Endothelial cell of umbilical vein (primary cell): ENCODE measurements around the gene BABAM2. TPM values are rescaled to one million over a fixed set of nuclear protein-coding genes. Genes with fewer than 3 reads are reported as not detected.

ENCODE experiments used
- BruUV-seq: library from RNA; stranded (reverse); fragments of 400-500 nt; replicated peaks from 2 replicates; lab custom pipeline; 2021; lab: Mats Ljungman, UMichigan
- CTCF ChIA-PET: fragments of 300-600, 350-600 bp; sonication (Branson Sonifier 250); formaldehyde crosslinking; loops from one replicate; lab custom pipeline; 2021; ENCODE audit warnings: antibody characterized with exemption, inconsistent platforms; lab: Charles Lee
- POLR2A ChIA-PET: fragments of 300-600, 350-600 bp; sonication (Branson Sonifier 250); formaldehyde crosslinking; loops from one replicate; lab custom pipeline; 2021; ENCODE audit warnings: antibody characterized with exemption, inconsistent platforms; lab: Charles Lee
- DNase-seq: peaks from one replicate; pipeline ENCODE4 v3.0.0-alpha.2; 2011; ENCODE audit warnings: low read depth, low spot score
- FAIRE-seq: peaks from 2 replicates; lab custom pipeline; 2011; peaks lifted over from hg19 to GRCh38; lab: Jason Lieb, UNC
- H2AFZ ChIP-seq: 2 replicates; pipeline ENCODE4 v1.6.0; 2012; ENCODE audit warnings: low read depth, low read length, control low read depth, inconsistent platforms
- H3K27ac ChIP-seq: 2 replicates; pipeline ENCODE4 v1.5.1; 2011; ENCODE audit warnings: low read depth, mild to moderate bottlenecking, control low read depth, low read length, moderate library complexity; ENCODE audit not compliant: insufficient read depth
- H3K27me3 ChIP-seq, 2 experiments: 2 replicates each; pipeline versions ENCODE4 v1.6.0 to v1.6.1; 2011; ENCODE audit warnings: low read length in 2 of 2, mixed read lengths in 1 of 2; ENCODE audit not compliant: control insufficient read depth in 2 of 2, insufficient read depth in 2 of 2
- H3K36me3 ChIP-seq, 2 experiments: 2 replicates in 1 of 2; 3 replicates in 1 of 2; pipeline ENCODE4 v1.5.1; 2011; ENCODE audit warnings: low read length in 2 of 2, mild to moderate bottlenecking in 1 of 2, moderate library complexity in 1 of 2; ENCODE audit not compliant: control insufficient read depth in 2 of 2, insufficient read depth in 2 of 2; ENCODE audit errors: extremely low read depth in 1 of 2
- H3K4me1 ChIP-seq: 3 replicates; pipeline ENCODE4 v1.5.1; 2011; ENCODE audit warnings: mild to moderate bottlenecking, low read length; ENCODE audit not compliant: control insufficient read depth, insufficient read depth; ENCODE audit errors: extremely low read depth
- H3K4me2 ChIP-seq: 2 replicates; pipeline ENCODE4 v1.6.1; 2011; ENCODE audit warnings: low read length, control low read depth, mixed read lengths; ENCODE audit not compliant: insufficient read depth
- H3K4me3 ChIP-seq, 3 experiments: fragments of 200-600 bp in 1 of 3; sonication (generic), shearing (Covaris generic) in 1 of 3; replicated peaks in 1 of 3; 2 replicates each; pipeline ENCODE4 v1.5.1; 2011 to 2016; ENCODE audit warnings: control low read depth in 3 of 3, low read length in 3 of 3, mild to moderate bottlenecking in 2 of 3, inconsistent platforms in 1 of 3, low read depth in 1 of 3, moderate library complexity in 1 of 3; ENCODE audit not compliant: insufficient read depth in 1 of 3
- H3K79me2 ChIP-seq: 2 replicates; pipeline ENCODE4 v1.6.0; 2012; ENCODE audit warnings: low read length, inconsistent platforms; ENCODE audit not compliant: control insufficient read depth, insufficient read depth
- H3K9ac ChIP-seq: replicated peaks from 2 replicates; pipeline ENCODE3; 2011; ENCODE audit warnings: low read length, control low read depth; ENCODE audit not compliant: insufficient read depth; ENCODE audit errors: extremely low read depth
- H3K9me1 ChIP-seq: replicated peaks from 3 replicates; pipeline ENCODE4 v1.6.0; 2011; ENCODE audit warnings: mild to moderate bottlenecking, low read length; ENCODE audit not compliant: control insufficient read depth, insufficient read depth; ENCODE audit errors: extremely low read depth
- H3K9me3 ChIP-seq: replicated peaks from 2 replicates; pipeline ENCODE4 v1.5.1; 2012; ENCODE audit warnings: low read length, inconsistent platforms; ENCODE audit not compliant: control insufficient read depth, insufficient read depth
- H4K20me1 ChIP-seq: replicated peaks from 2 replicates; pipeline ENCODE3; 2011; ENCODE audit warnings: mild to moderate bottlenecking, low read length; ENCODE audit not compliant: control insufficient read depth, insufficient read depth; ENCODE audit errors: extremely low read depth
- EZH2 ChIP-seq: IDR thresholded peaks from 2 replicates; pipeline ENCODE4 v1.6.1; 2012; ENCODE audit warnings: borderline replicate concordance, low read depth, mild to moderate bottlenecking, moderate library complexity, low read length, inconsistent platforms; ENCODE audit not compliant: severe bottlenecking
- FOS ChIP-seq: IDR thresholded peaks from 2 replicates; pipeline ENCODE4 v1.6.1; 2011; ENCODE audit warnings: mild to moderate bottlenecking, low read length, moderate library complexity, borderline replicate concordance; ENCODE audit not compliant: insufficient read depth
- GATA2 ChIP-seq: IDR thresholded peaks from 2 replicates; pipeline ENCODE4 v1.7.0; 2011; ENCODE audit warnings: low read depth, mild to moderate bottlenecking, moderate library complexity, mixed read lengths, low read length; ENCODE audit not compliant: insufficient read length, insufficient read depth
- JUN ChIP-seq: IDR thresholded peaks from 2 replicates; pipeline ENCODE4 v1.6.1; 2011; ENCODE audit warnings: borderline replicate concordance, low read depth; ENCODE audit not compliant: insufficient read length, insufficient read depth
- MYC ChIP-seq: IDR thresholded peaks from one replicate; pipeline ENCODE4 v1.6.1; 2011; ENCODE audit warnings: mild to moderate bottlenecking, low read depth, low read length
- POLR2A ChIP-seq: IDR thresholded peaks from 2 replicates; pipeline ENCODE4 v1.6.1; 2012; ENCODE audit warnings: low read depth, mild to moderate bottlenecking, control low read depth, low read length
- POLR2AphosphoS5 ChIP-seq: IDR thresholded peaks from 2 replicates; pipeline ENCODE4 v1.6.1; 2012; ENCODE audit warnings: low read depth, mild to moderate bottlenecking, control low read depth, low read length, moderate library complexity; ENCODE audit not compliant: insufficient read depth
- dilution Hi-C: fragments of 300-500 bp; cut with MboI; formaldehyde crosslinking; loops from one replicate; pipeline ENCODE4 v1.15.0; 2019; ENCODE audit warnings: low sequenced_read_pairs; ENCODE audit not compliant: extremely low pct_ligation_motif_present
- intact Hi-C: fragments of 100-400 bp; cut with micrococcal nuclease; formaldehyde crosslinking; loops from one replicate; pipeline ENCODE4 v1.10.0; 2022
- polyA plus RNA-seq, 4 experiments: library from polyadenylated mRNA; depleted of rRNA in 3 of 4; stranded (reverse) in 3 of 4; unstranded in 1 of 4; fragments of >200 nt; gene quantifications; 2 replicates each; pipeline versions ENCODE4 v1.2.1 to v1.2.3, GENCODE V29; 2011 to 2012; ENCODE audit warnings: missing spikeins in 1 of 4
- total RNA-seq: library from RNA; stranded (reverse); gene quantifications from 2 replicates; pipeline ENCODE4 v1.2.3, GENCODE V29; 2021
- TF ChIP-seq, protein P1 (sequence below), 2 donors: IDR thresholded peaks; 1 replicate in 1 of 2; 2 replicates in 1 of 2; pipeline ENCODE4 v1.5.1; 2011; ENCODE audit warnings: low read length in 2 of 2, mild to moderate bottlenecking in 2 of 2, moderate library complexity in 2 of 2, control low read depth in 1 of 2, inconsistent platforms in 1 of 2, low read depth in 1 of 2; ENCODE audit not compliant: insufficient read depth in 1 of 2; ENCODE audit errors: extremely low read depth in 1 of 2
- TF ChIP-seq, protein P2 (sequence below): IDR thresholded peaks from 2 replicates; pipeline ENCODE4 v1.6.1; 2011; ENCODE audit not compliant: insufficient read depth, insufficient read length

BABAM2 gene
- total and polyA plus RNA-seq, 2 donors (not counting 3 experiments of a cell fraction or from before 2014, with no cell fraction given) = 19.9 to 27.6 TPM

DNA sequence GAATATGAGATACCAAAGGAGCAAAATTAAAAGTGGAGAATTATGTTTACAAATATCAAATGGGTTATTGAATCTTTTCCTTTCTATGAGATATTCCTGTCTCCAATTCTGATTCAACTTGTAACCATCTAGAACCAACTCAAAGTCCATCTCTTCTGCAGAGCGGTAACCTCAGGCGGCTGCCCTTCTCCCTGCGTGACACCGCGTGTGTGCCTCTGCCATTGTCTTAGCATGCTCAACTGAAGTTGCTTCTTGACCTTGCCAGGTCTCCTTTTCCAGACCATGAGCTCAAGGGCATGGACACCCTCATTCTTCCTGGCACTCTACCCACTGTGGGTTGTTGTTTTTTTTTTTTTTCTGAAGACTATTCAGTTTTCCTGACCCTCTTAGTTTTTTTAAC lies 398.1 kb downstream of the BABAM2 start:
- no peak overlapping the region for H3K4me3 ChIP-seq
- H4K20me1 ChIP-seq = no peaks in the 10 kb centered on the region
- no peaks in the 10 kb centered on the region for H3K9me3 ChIP-seq
- H3K27me3 ChIP-seq = no peaks in the 10 kb centered on the region
- no peak overlapping the region for H3K27ac ChIP-seq
- POLR2A ChIA-PET = interaction anchor here (0.5 kb wide), 1 partner anchor 103 kb away, joined by 5 read pairs; no protein-coding TSS in a partner anchor
- DNase-seq = no peak
- H3K79me2 ChIP-seq = no peaks in the 10 kb centered on the region
- H2AFZ ChIP-seq = no peak overlapping the region
- H3K4me1 ChIP-seq = no peaks in the 10 kb centered on the region
- no peak overlapping the region for H3K9ac ChIP-seq
- no peak overlapping the region for H3K4me2 ChIP-seq
- intact Hi-C loops (no loop called here), dilution Hi-C loops (no loop called here)
- no peaks in the 10 kb centered on the region for H3K36me3 ChIP-seq
- CTCF ChIA-PET = no interaction called here
- TF ChIP-seq FOS = no peak
- TF ChIP-seq MYC = no peak
- no peak for TF ChIP-seq JUN
- TF ChIP-seq POLR2AphosphoS5 = no peak
- no peak for TF ChIP-seq EZH2
- no peak for TF ChIP-seq POLR2A
- TF ChIP-seq, protein P1, sequence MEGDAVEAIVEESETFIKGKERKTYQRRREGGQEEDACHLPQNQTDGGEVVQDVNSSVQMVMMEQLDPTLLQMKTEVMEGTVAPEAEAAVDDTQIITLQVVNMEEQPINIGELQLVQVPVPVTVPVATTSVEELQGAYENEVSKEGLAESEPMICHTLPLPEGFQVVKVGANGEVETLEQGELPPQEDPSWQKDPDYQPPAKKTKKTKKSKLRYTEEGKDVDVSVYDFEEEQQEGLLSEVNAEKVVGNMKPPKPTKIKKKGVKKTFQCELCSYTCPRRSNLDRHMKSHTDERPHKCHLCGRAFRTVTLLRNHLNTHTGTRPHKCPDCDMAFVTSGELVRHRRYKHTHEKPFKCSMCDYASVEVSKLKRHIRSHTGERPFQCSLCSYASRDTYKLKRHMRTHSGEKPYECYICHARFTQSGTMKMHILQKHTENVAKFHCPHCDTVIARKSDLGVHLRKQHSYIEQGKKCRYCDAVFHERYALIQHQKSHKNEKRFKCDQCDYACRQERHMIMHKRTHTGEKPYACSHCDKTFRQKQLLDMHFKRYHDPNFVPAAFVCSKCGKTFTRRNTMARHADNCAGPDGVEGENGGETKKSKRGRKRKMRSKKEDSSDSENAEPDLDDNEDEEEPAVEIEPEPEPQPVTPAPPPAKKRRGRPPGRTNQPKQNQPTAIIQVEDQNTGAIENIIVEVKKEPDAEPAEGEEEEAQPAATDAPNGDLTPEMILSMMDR (IDR thresholded peaks at IDR 0.05; ENCODE audit: extremely low read depth in 1 of 2, insufficient read depth in 1 of 2, low read depth in 1 of 2, low read length in 2 of 2) = no peak
- no peak for TF ChIP-seq GATA2
- TF ChIP-seq, protein P2, sequence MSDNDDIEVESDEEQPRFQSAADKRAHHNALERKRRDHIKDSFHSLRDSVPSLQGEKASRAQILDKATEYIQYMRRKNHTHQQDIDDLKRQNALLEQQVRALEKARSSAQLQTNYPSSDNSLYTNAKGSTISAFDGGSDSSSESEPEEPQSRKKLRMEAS = no peak
- H3K9me1 ChIP-seq = no peaks in the 10 kb centered on the region
- FAIRE-seq = no peak
- no TSS peak for BruUV-seq
